ENCODE data around the gene C1RL.

Gene C1RL

GRCh38 chr12:7142809-7143465 lies 33.9 kb upstream of the C1RL start:
- TF ChIP-seq CTCF (IDR thresholded peaks at IDR 0.05): no peak

GRCh38 chr12:7142056-7142644 lies 33.1 kb upstream of the C1RL start:
- TF ChIP-seq CTCF (IDR thresholded peaks at IDR 0.05): peak; percentile 79

- no peak for TF ChIP-seq CTCF (IDR thresholded peaks at IDR 0.05)
These were observed 32.5 kb upstream of the C1RL start for GRCh38 chr12:7141351-7142005.

GRCh38 chr12:7139200-7139599 lies 30.2 kb upstream of the C1RL start:
- no peak for TF ChIP-seq CTCF (IDR thresholded peaks at IDR 0.05)

- TF ChIP-seq CTCF (IDR thresholded peaks at IDR 0.05): no peak
These were observed 28.9 kb upstream of the C1RL start for GRCh38 chr12:7137908-7138307.

GRCh38 chr12:7136676-7137075 lies 27.7 kb upstream of the C1RL start:
- TF ChIP-seq CTCF (IDR thresholded peaks at IDR 0.05): no peak

- no peak for TF ChIP-seq CTCF (IDR thresholded peaks at IDR 0.05)
These were observed 27.1 kb upstream of the C1RL start for GRCh38 chr12:7136071-7136470.

Data from LNCAP (cell line).